H1 (cell line): ENCODE measurements around the gene NBPF3.
A peak's percentile ranks its signal among the peaks of the same experiment; 100 is the strongest.

Experiments
- BCL11A ChIP-seq, 2 experiments: IDR thresholded peaks; one replicate each; pipeline ENCODE4 v1.6.1; 2011; ENCODE audit warnings: low read depth in 2 of 2, low read length in 2 of 2, mild to moderate bottlenecking in 2 of 2
- CTCF ChIP-seq, 3 experiments: IDR thresholded peaks; 1 replicate in 2 of 3; 2 replicates in 1 of 3; pipeline versions ENCODE4 v1.5.1 to v1.6.1; 2011; ENCODE audit warnings: low read length in 3 of 3, mild to moderate bottlenecking in 3 of 3, inconsistent platforms in 2 of 3, low read depth in 1 of 3, moderate library complexity in 1 of 3; ENCODE audit not compliant: insufficient read depth in 1 of 3; ENCODE audit errors: control extremely low read depth in 1 of 3
- JUND ChIP-seq: IDR thresholded peaks from 2 replicates; pipeline ENCODE4 v1.6.1; 2011; ENCODE audit warnings: mild to moderate bottlenecking, improper control_type of control experiment, low read length
- NRF1 ChIP-seq: IDR thresholded peaks from 2 replicates; pipeline ENCODE4 v1.6.1; 2011; ENCODE audit warnings: mild to moderate bottlenecking, low read depth, low read length, improper control_type of control experiment
- POLR2A ChIP-seq, 2 experiments: IDR thresholded peaks; 1 replicate in 1 of 2; 2 replicates in 1 of 2; pipeline ENCODE4 v1.6.1; 2011; ENCODE audit warnings: low read depth in 2 of 2, low read length in 2 of 2, mild to moderate bottlenecking in 2 of 2; ENCODE audit errors: control extremely low read depth in 1 of 2
- POLR2AphosphoS5 ChIP-seq: IDR thresholded peaks from 2 replicates; pipeline ENCODE4 v1.6.1; 2011; ENCODE audit warnings: low read depth, low read length
- RFX5 ChIP-seq: IDR thresholded peaks from 2 replicates; pipeline ENCODE4 v1.6.1; 2011; ENCODE audit warnings: low read depth, low read length, improper control_type of control experiment, borderline replicate concordance
- RXRA ChIP-seq: IDR thresholded peaks from 2 replicates; pipeline ENCODE4 v1.6.1; 2011; ENCODE audit warnings: low read depth, mild to moderate bottlenecking, low read length, moderate library complexity; ENCODE audit not compliant: insufficient read depth
- YY1 ChIP-seq: IDR thresholded peaks from 2 replicates; pipeline ENCODE4 v1.6.1; 2011; ENCODE audit warnings: low read depth, mild to moderate bottlenecking, low read length

GRCh38 chr1:21510885-21511578 is 71.1 kb downstream of the NBPF3 start:
- TF ChIP-seq RFX5 (no peak), JUND (no peak), CTCF (IDR thresholded peaks at IDR 0.05; ENCODE audit: control extremely low read depth in 1 of 3, insufficient read depth in 1 of 3, low read depth in 1 of 3, low read length in 3 of 3) (peak; percentile 3 to 54 (median 19); a peak in 3 of 4 replicates), NRF1 (no peak), POLR2A (IDR thresholded peaks at IDR 0.05; ENCODE audit: control extremely low read depth in 1 of 2, low read depth in 2 of 2, low read length in 2 of 2) (no peak), RXRA (no peak), BCL11A (IDR thresholded peaks at IDR 0.05; ENCODE audit: low read depth in 2 of 2, low read length in 2 of 2) (no peak), POLR2AphosphoS5 (no peak), YY1 (no peak)
